NT2/D1 (cell line): ENCODE results near the gene HES7.

Source experiments
- SUZ12 ChIP-seq: IDR thresholded peaks from 2 replicates; pipeline ENCODE4 v1.6.1; 2011; ENCODE audit not compliant: insufficient read length, insufficient read depth; ENCODE audit errors: extremely low read depth
- YY1 ChIP-seq: IDR thresholded peaks from 2 replicates; pipeline ENCODE4 v1.6.1; 2011; ENCODE audit not compliant: insufficient read length, insufficient read depth
- ZNF274 ChIP-seq: IDR thresholded peaks from 2 replicates; pipeline ENCODE4 v1.6.1; 2011; ENCODE audit warnings: mild to moderate bottlenecking, low read depth, low read length

- TF ChIP-seq SUZ12: no peak
- TF ChIP-seq YY1: no peak
- no peak for TF ChIP-seq ZNF274
Measured at GRCh38 chr17:8080208-8080798, 43.6 kb downstream of the HES7 start.
